GM23338 (cell line): ENCODE results near the gene TTC27. TPM values are rescaled to one million over a fixed set of nuclear protein-coding genes. Genes with fewer than 3 reads are reported as not detected.
A peak's percentile ranks its signal among the peaks of the same experiment; 100 is the strongest.

Experiments
- ATAC-seq: fragments of 200-7000 bp; cut with Tn5 transposase; 3 replicates; pipeline ENCODE4 v1.9.1; 2020
- DNase-seq: peaks from one replicate; pipeline ENCODE4 v3.0.0-alpha.2; 2015; ENCODE audit warnings: low spot score
- H2AFZ ChIP-seq: fragments of 200-600 bp; sonication (generic); 2 replicates; pipeline ENCODE4 v1.8.0; 2016; ENCODE audit warnings: antibody characterized with exemption, mild to moderate bottlenecking, moderate library complexity
- H3F3A ChIP-seq: fragments of 200-600 bp; sonication (generic); replicated peaks from 2 replicates; pipeline ENCODE4 v1.8.0; 2017; ENCODE audit warnings: antibody characterized with exemption, mixed run types, low read depth
- H3K27ac ChIP-seq: fragments of 200-600 bp; sonication (generic); 2 replicates; pipeline ENCODE4 v1.6.1; 2016; ENCODE audit warnings: low read depth
- H3K27me3 ChIP-seq: fragments of 200-600 bp; sonication (generic); 2 replicates; pipeline ENCODE4 v1.8.0; 2016; ENCODE audit warnings: mild to moderate bottlenecking, mixed run types, moderate library complexity; ENCODE audit not compliant: insufficient read depth
- H3K36me3 ChIP-seq: fragments of 200-600 bp; sonication (generic); 2 replicates; pipeline ENCODE4 v1.8.0; 2016; ENCODE audit warnings: mild to moderate bottlenecking; ENCODE audit not compliant: insufficient read depth
- H3K4me1 ChIP-seq: fragments of 200-600 bp; sonication (generic); 2 replicates; pipeline ENCODE4 v1.8.0; 2016; ENCODE audit warnings: mild to moderate bottlenecking, moderate library complexity; ENCODE audit not compliant: insufficient read depth
- H3K4me2 ChIP-seq: fragments of 200-600 bp; sonication (generic); 2 replicates; pipeline ENCODE4 v1.7.1; 2017; ENCODE audit warnings: mixed run types
- H3K4me3 ChIP-seq: fragments of 200-600 bp; sonication (generic); 2 replicates; pipeline ENCODE4 v1.6.1; 2016; ENCODE audit warnings: mixed run types
- H3K79me2 ChIP-seq: fragments of 200-600 bp; sonication (generic); replicated peaks from 2 replicates; pipeline ENCODE4 v1.8.0; 2017; ENCODE audit warnings: mild to moderate bottlenecking; ENCODE audit not compliant: insufficient read depth
- H3K9me2 ChIP-seq: fragments of 200-600 bp; sonication (generic); 2 replicates; pipeline ENCODE4 v1.8.0; 2017; ENCODE audit not compliant: insufficient read depth
- H4K20me1 ChIP-seq: fragments of 200-600 bp; sonication (generic); replicated peaks from 2 replicates; pipeline ENCODE4 v1.8.0; 2017; ENCODE audit warnings: mild to moderate bottlenecking; ENCODE audit not compliant: insufficient read depth
- H3K27ac Mint-ChIP-seq: 2 replicates; pipeline ENCODE4 v1.8.0; 2020; ENCODE audit warnings: inconsistent platforms, mild to moderate bottlenecking, moderate library complexity, mixed read lengths
- H3K27me3 Mint-ChIP-seq: 3 replicates; pipeline ENCODE4 v1.8.0; 2022; ENCODE audit warnings: low read depth, mild to moderate bottlenecking, moderate library complexity, mixed read lengths, inconsistent platforms; ENCODE audit not compliant: insufficient read depth, poor library complexity
- H3K36me3 Mint-ChIP-seq: 3 replicates; pipeline ENCODE4 v1.8.0; 2021; ENCODE audit warnings: low read depth, mild to moderate bottlenecking, inconsistent platforms, moderate library complexity, mixed read lengths
- H3K4me1 Mint-ChIP-seq: 3 replicates; pipeline ENCODE4 v1.8.0; 2020; ENCODE audit warnings: mild to moderate bottlenecking, inconsistent platforms, mixed read lengths
- H3K4me3 Mint-ChIP-seq: 3 replicates; pipeline ENCODE4 v1.8.0; 2021; ENCODE audit warnings: moderate library complexity, mild to moderate bottlenecking, inconsistent platforms, mixed read lengths
- H3K9me3 Mint-ChIP-seq: 3 replicates; pipeline ENCODE4 v1.8.0; 2020; ENCODE audit warnings: moderate library complexity, mild to moderate bottlenecking, inconsistent platforms, mixed read lengths
- CREB1 ChIP-seq: fragments of 250-450 bp; sonication (Bioruptor Pico); IDR thresholded peaks from 2 replicates; pipeline ENCODE4 v1.5.0; 2020; ENCODE audit warnings: low read depth, mild to moderate bottlenecking, moderate library complexity
- EZH2 ChIP-seq: fragments of 200-600 bp; sonication (generic); IDR thresholded peaks from one replicate; pipeline ENCODE4 v1.8.0; 2017; ENCODE audit warnings: antibody characterized with exemption, mild to moderate bottlenecking, low read depth; ENCODE audit not compliant: unreplicated experiment
- EZH2phosphoT487 ChIP-seq: fragments of 200-600 bp; sonication (generic); IDR thresholded peaks from one replicate; pipeline ENCODE4 v1.8.1; 2018; ENCODE audit warnings: antibody characterized with exemption; ENCODE audit not compliant: unreplicated experiment
- JUNB ChIP-seq: IDR thresholded peaks from one replicate; pipeline ENCODE4 v1.6.1; 2016; ENCODE audit warnings: antibody characterized with exemption; ENCODE audit not compliant: unreplicated experiment
- NANOG ChIP-seq: IDR thresholded peaks from 2 replicates; pipeline ENCODE4 v1.6.1; 2016; ENCODE audit warnings: antibody characterized with exemption, borderline replicate concordance
- POLR2AphosphoS5 ChIP-seq: IDR thresholded peaks from 2 replicates; pipeline ENCODE4 v1.6.1; 2016; ENCODE audit warnings: antibody characterized with exemption, low read depth
- STAT1 ChIP-seq: IDR thresholded peaks from one replicate; pipeline ENCODE4 v1.6.1; 2016; ENCODE audit warnings: antibody characterized with exemption; ENCODE audit not compliant: unreplicated experiment
- ZNF331 ChIP-seq: fragments of 250-450 bp; sonication (Bioruptor Pico); IDR thresholded peaks from 2 replicates; pipeline ENCODE4 v1.5.0; 2020; ENCODE audit warnings: low read depth, mild to moderate bottlenecking, moderate library complexity
- polyA plus RNA-seq: library from polyadenylated mRNA; unstranded; fragments of >200 nt; fragmentation: Nextera tagmentation; extraction: Ambion mirVana; gene quantifications from 2 replicates; pipeline ENCODE4 v1.2.1, GENCODE V29; 2016
- total RNA-seq: library from RNA; depleted of rRNA; stranded (reverse); fragments of >200 nt; shearing (Covaris generic); gene quantifications from 2 replicates; pipeline ENCODE4 v1.2.3, GENCODE V29; 2014
- TF ChIP-seq, protein P1 (sequence below): IDR thresholded peaks from one replicate; pipeline ENCODE4 v1.6.1; 2018; ENCODE audit warnings: antibody characterized with exemption; ENCODE audit not compliant: unreplicated experiment
- TF ChIP-seq, protein P2 (sequence below): IDR thresholded peaks from 2 replicates; pipeline ENCODE4 v1.6.1; 2016; ENCODE audit warnings: antibody characterized with exemption
- TF ChIP-seq, protein P3 (sequence below), 2 experiments: fragments of 200-600 bp in 1 of 2; sonication (generic) in 1 of 2; conservative IDR thresholded peaks; 2 replicates each; pipeline versions ENCODE4 v1.5.1 to v1.6.1; 2016 to 2017; ENCODE audit warnings: antibody characterized with exemption in 2 of 2, low read depth in 2 of 2, mild to moderate bottlenecking in 2 of 2, moderate library complexity in 1 of 2
- TF ChIP-seq, protein P4 (sequence below): fragments of 250-450 bp; sonication (Bioruptor Pico); IDR thresholded peaks from 2 replicates; pipeline ENCODE4 v1.5.0; 2020; ENCODE audit warnings: mild to moderate bottlenecking, moderate library complexity

The TTC27 gene
- total and polyA plus RNA-seq, 2 experiments from 2014 or later, result 11.8 to 41.3 TPM

DNA sequence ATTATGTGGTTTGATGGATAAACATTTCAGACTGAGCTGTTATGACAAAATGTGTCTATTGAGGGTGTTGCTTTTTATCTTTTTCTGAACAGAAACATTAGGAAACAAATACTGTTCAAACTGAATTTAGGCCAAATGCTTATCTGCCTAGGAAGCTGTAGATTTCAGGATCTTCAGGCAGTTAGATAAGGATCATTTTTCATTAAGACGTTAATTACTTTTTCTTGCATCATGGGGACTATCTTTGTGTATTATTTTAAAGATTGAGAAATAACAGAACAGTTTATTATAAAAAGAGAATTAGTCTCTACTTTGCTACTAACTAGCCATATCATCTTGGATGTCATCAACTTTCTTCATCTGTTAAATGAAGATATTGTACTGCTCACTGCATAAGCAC is 107.5 kb downstream of the TTC27 start (continued):
- TF ChIP-seq ZNF331 (CRISPR knock-in tag) (no peak), NANOG (no peak)
- TF ChIP-seq, protein P1, sequence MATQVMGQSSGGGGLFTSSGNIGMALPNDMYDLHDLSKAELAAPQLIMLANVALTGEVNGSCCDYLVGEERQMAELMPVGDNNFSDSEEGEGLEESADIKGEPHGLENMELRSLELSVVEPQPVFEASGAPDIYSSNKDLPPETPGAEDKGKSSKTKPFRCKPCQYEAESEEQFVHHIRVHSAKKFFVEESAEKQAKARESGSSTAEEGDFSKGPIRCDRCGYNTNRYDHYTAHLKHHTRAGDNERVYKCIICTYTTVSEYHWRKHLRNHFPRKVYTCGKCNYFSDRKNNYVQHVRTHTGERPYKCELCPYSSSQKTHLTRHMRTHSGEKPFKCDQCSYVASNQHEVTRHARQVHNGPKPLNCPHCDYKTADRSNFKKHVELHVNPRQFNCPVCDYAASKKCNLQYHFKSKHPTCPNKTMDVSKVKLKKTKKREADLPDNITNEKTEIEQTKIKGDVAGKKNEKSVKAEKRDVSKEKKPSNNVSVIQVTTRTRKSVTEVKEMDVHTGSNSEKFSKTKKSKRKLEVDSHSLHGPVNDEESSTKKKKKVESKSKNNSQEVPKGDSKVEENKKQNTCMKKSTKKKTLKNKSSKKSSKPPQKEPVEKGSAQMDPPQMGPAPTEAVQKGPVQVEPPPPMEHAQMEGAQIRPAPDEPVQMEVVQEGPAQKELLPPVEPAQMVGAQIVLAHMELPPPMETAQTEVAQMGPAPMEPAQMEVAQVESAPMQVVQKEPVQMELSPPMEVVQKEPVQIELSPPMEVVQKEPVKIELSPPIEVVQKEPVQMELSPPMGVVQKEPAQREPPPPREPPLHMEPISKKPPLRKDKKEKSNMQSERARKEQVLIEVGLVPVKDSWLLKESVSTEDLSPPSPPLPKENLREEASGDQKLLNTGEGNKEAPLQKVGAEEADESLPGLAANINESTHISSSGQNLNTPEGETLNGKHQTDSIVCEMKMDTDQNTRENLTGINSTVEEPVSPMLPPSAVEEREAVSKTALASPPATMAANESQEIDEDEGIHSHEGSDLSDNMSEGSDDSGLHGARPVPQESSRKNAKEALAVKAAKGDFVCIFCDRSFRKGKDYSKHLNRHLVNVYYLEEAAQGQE, result no peak

DNA sequence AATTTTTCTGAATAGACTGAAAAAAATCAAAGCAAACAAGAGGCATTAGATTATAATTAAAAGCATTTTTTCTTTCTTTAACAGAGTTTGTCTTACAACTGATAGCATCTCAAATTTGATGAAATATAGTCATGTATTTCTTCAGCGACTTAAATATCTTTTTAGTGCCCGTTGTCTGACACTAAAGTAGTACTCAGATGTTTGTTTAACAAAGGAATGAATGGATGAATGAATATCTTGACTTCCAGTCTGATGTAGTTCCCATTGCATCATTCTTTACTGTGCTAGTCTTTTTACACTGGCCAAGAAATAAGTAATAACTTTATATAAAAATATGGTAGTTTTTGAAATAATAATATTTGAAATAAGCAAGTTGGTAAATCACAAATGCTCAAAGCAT is 111.1 kb downstream of the TTC27 start:
- Histone ChIP-seq H4K20me1 (no peaks in the 10 kb centered on the region), H3K9me2 (no peaks in the 10 kb centered on the region), H3K36me3 (no peaks in the 10 kb centered on the region), H3K79me2 (no peaks in the 10 kb centered on the region), H3K27me3 (no peaks in the 10 kb centered on the region), H3K4me2 (no peak overlapping the region), H3K4me1 (no peaks in the 10 kb centered on the region), H3K4me3 (no peak overlapping the region), H3K27ac (no peak overlapping the region), H3F3A (no peaks in the 10 kb centered on the region), H2AFZ (no peak overlapping the region)
- DNase-seq (no peak), ATAC-seq (no peak)
- Mint-ChIP-seq H3K36me3 (no peaks in the 10 kb centered on the region), H3K4me3 (no peak overlapping the region), H3K27me3 (no peaks in the 10 kb centered on the region), H3K4me1 (peaks cover 9% of the 10 kb centered on the region; the same call in 2 of the 3 replicates), H3K9me3 (no peaks in the 10 kb centered on the region), H3K27ac (peak overlapping the region; percentile 80; the same call in 1 of the 2 replicates)
- TF ChIP-seq CREB1 (no peak), JUNB (no peak), NANOG (no peak), EZH2 (no peak), POLR2AphosphoS5 (no peak), ZNF331 (CRISPR knock-in tag) (no peak), EZH2phosphoT487 (no peak), STAT1 (no peak)
- TF ChIP-seq, protein P2, sequence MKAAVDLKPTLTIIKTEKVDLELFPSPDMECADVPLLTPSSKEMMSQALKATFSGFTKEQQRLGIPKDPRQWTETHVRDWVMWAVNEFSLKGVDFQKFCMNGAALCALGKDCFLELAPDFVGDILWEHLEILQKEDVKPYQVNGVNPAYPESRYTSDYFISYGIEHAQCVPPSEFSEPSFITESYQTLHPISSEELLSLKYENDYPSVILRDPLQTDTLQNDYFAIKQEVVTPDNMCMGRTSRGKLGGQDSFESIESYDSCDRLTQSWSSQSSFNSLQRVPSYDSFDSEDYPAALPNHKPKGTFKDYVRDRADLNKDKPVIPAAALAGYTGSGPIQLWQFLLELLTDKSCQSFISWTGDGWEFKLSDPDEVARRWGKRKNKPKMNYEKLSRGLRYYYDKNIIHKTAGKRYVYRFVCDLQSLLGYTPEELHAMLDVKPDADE, result no peak
- TF ChIP-seq, protein P3, sequence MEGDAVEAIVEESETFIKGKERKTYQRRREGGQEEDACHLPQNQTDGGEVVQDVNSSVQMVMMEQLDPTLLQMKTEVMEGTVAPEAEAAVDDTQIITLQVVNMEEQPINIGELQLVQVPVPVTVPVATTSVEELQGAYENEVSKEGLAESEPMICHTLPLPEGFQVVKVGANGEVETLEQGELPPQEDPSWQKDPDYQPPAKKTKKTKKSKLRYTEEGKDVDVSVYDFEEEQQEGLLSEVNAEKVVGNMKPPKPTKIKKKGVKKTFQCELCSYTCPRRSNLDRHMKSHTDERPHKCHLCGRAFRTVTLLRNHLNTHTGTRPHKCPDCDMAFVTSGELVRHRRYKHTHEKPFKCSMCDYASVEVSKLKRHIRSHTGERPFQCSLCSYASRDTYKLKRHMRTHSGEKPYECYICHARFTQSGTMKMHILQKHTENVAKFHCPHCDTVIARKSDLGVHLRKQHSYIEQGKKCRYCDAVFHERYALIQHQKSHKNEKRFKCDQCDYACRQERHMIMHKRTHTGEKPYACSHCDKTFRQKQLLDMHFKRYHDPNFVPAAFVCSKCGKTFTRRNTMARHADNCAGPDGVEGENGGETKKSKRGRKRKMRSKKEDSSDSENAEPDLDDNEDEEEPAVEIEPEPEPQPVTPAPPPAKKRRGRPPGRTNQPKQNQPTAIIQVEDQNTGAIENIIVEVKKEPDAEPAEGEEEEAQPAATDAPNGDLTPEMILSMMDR (conservative IDR thresholded peaks at IDR 0.05; ENCODE audit: low read depth in 2 of 2), result no peak
- TF ChIP-seq, protein P4, sequence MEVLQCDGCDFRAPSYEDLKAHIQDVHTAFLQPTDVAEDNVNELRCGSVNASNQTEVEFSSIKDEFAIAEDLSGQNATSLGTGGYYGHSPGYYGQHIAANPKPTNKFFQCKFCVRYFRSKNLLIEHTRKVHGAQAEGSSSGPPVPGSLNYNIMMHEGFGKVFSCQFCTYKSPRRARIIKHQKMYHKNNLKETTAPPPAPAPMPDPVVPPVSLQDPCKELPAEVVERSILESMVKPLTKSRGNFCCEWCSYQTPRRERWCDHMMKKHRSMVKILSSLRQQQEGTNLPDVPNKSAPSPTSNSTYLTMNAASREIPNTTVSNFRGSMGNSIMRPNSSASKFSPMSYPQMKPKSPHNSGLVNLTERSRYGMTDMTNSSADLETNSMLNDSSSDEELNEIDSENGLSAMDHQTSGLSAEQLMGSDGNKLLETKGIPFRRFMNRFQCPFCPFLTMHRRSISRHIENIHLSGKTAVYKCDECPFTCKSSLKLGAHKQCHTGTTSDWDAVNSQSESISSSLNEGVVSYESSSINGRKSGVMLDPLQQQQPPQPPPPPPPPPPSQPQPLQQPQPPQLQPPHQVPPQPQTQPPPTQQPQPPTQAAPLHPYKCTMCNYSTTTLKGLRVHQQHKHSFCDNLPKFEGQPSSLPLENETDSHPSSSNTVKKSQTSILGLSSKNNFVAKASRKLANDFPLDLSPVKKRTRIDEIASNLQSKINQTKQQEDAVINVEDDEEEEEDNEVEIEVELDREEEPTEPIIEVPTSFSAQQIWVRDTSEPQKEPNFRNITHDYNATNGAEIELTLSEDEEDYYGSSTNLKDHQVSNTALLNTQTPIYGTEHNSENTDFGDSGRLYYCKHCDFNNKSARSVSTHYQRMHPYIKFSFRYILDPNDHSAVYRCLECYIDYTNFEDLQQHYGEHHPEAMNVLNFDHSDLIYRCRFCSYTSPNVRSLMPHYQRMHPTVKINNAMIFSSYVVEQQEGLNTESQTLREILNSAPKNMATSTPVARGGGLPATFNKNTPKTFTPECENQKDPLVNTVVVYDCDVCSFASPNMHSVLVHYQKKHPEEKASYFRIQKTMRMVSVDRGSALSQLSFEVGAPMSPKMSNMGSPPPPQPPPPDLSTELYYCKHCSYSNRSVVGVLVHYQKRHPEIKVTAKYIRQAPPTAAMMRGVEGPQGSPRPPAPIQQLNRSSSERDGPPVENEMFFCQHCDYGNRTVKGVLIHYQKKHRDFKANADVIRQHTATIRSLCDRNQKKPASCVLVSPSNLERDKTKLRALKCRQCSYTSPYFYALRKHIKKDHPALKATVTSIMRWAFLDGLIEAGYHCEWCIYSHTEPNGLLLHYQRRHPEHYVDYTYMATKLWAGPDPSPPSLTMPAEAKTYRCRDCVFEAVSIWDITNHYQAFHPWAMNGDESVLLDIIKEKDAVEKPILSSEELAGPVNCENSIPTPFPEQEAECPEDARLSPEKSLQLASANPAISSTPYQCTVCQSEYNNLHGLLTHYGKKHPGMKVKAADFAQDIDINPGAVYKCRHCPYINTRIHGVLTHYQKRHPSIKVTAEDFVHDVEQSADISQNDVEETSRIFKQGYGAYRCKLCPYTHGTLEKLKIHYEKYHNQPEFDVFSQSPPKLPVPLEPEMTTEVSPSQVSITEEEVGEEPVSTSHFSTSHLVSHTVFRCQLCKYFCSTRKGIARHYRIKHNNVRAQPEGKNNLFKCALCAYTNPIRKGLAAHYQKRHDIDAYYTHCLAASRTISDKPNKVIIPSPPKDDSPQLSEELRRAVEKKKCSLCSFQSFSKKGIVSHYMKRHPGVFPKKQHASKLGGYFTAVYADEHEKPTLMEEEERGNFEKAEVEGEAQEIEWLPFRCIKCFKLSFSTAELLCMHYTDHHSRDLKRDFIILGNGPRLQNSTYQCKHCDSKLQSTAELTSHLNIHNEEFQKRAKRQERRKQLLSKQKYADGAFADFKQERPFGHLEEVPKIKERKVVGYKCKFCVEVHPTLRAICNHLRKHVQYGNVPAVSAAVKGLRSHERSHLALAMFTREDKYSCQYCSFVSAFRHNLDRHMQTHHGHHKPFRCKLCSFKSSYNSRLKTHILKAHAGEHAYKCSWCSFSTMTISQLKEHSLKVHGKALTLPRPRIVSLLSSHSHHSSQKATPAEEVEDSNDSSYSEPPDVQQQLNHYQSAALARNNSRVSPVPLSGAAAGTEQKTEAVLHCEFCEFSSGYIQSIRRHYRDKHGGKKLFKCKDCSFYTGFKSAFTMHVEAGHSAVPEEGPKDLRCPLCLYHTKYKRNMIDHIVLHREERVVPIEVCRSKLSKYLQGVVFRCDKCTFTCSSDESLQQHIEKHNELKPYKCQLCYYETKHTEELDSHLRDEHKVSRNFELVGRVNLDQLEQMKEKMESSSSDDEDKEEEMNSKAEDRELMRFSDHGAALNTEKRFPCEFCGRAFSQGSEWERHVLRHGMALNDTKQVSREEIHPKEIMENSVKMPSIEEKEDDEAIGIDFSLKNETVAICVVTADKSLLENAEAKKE (CRISPR knock-in tag), result no peak
